AG10803 (cell line): ENCODE results near the gene NFKBIZ.
"Not testable (repeated sequence)": the region's sequence is repeated elsewhere in the genome, so short reads cannot be mapped to it uniquely, and the experiment has no call there.

Source experiments
- DNase-seq: peaks from one replicate; pipeline ENCODE4 v3.0.0; 2010; ENCODE audit warnings: low read depth
- H3K4me3 ChIP-seq: 2 replicates; pipeline ENCODE4 v1.5.1; 2011; ENCODE audit warnings: mild to moderate bottlenecking, low read length, control low read depth
- TF ChIP-seq, protein P1 (sequence below): conservative IDR thresholded peaks from 2 replicates; pipeline ENCODE4 v1.5.1; 2011; ENCODE audit warnings: mild to moderate bottlenecking, low read length, control low read depth, inconsistent platforms

Gene NFKBIZ

DNA sequence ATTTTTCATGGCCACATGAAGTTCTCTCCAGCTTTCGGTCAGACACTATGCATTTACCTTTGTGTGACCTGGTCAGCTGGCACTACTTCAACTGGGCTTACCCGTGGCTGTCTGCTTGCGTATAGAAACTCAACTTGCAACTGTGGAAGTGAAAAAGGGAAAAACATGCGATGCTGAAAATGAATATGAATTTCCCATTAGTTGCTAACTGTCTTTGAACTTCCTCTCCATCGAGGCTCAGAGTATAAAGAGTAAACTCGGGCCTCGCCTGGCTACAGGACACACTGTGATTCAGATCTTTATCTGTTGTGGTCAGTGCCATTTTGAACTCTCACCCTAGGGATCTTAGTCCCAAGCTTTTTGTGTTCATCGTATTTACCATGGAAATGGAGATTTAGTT is 26.8 kb downstream of the NFKBIZ start:
- TF ChIP-seq, protein P1, sequence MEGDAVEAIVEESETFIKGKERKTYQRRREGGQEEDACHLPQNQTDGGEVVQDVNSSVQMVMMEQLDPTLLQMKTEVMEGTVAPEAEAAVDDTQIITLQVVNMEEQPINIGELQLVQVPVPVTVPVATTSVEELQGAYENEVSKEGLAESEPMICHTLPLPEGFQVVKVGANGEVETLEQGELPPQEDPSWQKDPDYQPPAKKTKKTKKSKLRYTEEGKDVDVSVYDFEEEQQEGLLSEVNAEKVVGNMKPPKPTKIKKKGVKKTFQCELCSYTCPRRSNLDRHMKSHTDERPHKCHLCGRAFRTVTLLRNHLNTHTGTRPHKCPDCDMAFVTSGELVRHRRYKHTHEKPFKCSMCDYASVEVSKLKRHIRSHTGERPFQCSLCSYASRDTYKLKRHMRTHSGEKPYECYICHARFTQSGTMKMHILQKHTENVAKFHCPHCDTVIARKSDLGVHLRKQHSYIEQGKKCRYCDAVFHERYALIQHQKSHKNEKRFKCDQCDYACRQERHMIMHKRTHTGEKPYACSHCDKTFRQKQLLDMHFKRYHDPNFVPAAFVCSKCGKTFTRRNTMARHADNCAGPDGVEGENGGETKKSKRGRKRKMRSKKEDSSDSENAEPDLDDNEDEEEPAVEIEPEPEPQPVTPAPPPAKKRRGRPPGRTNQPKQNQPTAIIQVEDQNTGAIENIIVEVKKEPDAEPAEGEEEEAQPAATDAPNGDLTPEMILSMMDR = no peak
- no peak overlapping the region for H3K4me3 ChIP-seq
- DNase-seq = no peak

DNA sequence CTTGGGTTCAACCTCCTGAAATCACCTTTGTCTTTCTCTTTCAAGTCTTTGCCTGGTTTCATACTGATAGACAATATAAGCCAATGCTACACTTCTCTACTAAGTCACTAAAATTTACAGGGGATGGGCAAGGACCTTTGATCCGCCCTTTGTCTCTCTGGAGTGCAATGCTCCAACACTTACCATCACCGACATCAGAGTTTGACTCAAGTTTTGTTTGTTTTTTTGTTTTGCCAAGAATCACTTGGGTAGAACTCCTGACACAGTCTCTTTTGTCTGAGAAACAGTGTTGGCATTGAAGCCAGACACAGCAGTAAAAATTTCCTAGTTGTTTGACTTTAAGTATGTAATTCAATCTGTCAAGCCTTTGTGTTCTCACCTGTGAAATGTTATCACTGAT is 29.3 kb downstream of the NFKBIZ start:
- H3K4me3 ChIP-seq = no peak overlapping the region
- no peak for DNase-seq
- TF ChIP-seq, protein P1 = no peak

DNA sequence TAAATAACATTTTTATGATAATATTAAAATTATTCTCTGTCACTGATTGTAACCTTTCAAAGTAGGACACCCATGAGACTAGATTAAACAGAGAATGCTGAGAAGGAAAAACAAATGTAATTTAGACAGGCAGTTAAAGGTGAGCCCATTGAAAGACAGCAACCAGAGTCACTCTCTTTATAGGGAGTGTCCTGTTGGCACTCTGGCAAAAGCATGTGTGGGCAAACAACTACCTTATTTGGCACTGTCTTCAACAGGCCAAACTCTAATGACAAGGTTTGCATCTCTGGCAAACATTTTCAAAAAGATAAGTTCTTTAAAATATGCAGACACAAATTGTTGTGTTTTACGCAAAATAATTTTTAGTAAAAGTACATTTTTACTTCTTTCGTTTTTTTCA is 29.8 kb downstream of the NFKBIZ start:
- no peak overlapping the region for H3K4me3 ChIP-seq
- TF ChIP-seq, protein P1 = no peak
- no peak for DNase-seq

DNA sequence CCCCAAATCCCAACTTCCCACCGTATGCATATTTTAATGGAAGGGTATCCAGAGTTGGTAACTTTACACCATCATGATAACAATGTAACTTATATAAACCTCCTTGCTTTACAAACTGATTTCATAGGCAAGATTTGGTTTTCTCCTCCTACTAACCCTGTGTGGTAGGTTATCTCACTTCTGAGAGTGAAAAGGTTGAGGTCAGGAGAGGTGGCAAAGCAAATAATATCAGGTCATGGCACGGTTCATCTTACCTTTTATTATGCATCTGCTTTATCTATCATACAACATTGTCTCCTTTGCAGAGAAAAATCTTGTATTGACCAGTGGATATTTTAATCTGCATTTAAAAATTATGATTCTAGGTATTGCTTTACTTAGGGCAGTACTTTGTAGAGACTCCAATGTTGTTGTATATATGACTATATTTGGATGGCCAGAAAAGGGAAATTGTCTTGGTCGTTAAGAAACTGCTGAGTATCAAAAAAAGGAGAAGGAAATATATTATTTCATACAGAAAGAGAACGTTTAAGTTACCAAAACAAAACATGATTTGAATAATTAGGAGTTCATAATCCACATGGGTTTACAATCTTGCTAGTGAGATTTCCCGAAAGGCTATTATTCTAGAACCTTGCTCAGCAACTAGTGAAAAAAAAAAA is 30.4 kb downstream of the NFKBIZ start:
- no peak for DNase-seq
- TF ChIP-seq, protein P1 = no peak
- no peak overlapping the region for H3K4me3 ChIP-seq

DNA sequence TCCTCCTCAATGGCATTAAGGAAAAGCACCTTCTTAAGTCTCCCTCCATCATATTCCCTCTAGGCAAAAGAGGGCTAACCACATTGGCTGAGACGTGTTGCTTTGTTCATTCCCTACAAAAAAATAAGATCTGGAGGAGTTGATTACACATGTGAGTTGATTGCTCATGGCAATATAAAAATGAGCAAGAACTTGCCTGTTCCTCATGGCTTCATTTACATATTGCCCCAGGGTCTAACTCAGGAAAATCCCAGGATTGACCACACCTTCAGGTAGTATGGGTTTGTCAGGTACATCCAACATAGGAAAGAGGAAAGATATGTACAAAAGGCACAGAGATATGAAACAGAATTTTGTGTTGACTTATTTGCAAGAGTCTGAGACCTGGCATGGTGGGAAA is 35.5 kb downstream of the NFKBIZ start:
- no peak overlapping the region for H3K4me3 ChIP-seq
- TF ChIP-seq, protein P1 = no peak
- no peak for DNase-seq

DNA sequence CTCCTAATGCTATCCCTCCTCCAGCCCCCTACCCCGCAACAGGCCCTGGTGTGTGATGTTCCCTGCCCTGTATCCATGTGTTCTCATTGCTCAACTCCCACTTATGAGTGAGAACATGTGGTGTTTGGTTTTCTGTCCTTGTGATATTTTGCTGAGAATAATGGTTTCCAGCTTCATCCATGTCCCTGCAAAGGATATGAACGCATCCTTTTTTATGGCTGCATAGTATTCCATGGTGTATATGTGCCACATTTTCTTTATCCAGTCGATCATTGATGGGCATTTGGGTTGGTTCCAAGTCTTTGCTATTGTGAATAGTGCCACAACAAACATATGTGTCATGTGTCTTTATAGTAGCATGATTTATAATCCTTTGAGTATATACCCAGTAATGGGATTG is 36.3 kb downstream of the NFKBIZ start:
- DNase-seq, H3K4me3 ChIP-seq: not testable (repeated sequence)

DNA sequence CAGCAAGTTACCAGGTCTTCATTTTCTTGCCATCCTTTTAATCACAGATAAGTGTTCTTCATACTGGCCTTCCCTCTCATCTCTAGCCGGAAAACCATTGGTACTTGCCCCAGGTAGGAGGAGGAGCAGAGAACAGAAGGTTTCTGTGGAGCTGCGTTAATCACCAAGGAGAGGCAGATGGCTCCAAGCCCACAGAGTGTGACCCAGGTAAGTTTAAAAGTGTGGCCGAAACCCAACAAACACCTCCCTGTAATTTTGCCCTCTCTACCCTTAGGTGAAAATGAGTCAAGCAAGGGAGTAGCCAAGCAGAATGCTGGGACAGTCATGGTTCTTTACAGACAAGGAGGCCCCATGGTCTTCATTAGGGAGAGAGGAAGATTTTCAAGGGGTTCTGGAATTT is 37.3 kb downstream of the NFKBIZ start:
- no peak for DNase-seq
- H3K4me3 ChIP-seq = no peak overlapping the region
- TF ChIP-seq, protein P1 = no peak

DNA sequence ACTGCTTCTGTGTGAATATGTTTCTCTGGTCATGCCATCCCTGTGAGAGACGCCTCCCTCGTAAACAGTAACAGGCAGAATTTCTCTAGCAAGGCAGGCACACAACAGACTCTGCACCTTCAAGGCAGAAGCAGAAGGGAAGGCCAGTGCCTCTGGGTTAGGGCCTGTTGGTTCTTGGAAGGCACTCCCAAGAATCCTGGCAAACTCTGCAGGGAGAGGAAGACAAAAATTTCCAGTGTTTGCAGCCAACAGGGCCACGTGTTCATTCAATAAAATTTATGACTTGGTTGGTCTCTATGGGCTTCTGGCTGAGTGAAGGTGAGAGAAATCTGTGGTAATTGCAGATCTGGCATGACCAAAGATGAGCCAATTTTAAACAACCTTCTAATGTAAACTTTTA is 39.3 kb downstream of the NFKBIZ start:
- TF ChIP-seq, protein P1 = no peak
- peak; percentile 13 for DNase-seq
- H3K4me3 ChIP-seq = no peak overlapping the region
